OCI-LY7 (cell line): ENCODE data around the gene GYS2.

Source experiments
- CTCF ChIP-seq: fragments of 200-600 bp; sonication (generic); conservative IDR thresholded peaks from 2 replicates; pipeline ENCODE4 v1.5.1; 2014; ENCODE audit warnings: mild to moderate bottlenecking, antibody characterized with exemption, low read length, moderate library complexity, mixed read lengths
- EZH2phosphoT487 ChIP-seq: fragments of 200-600 bp; sonication (generic); IDR thresholded peaks from 2 replicates; pipeline ENCODE4 v1.6.1; 2018; ENCODE audit warnings: low read depth, borderline replicate concordance, mild to moderate bottlenecking, mixed run types, antibody characterized with exemption, low read length, moderate library complexity, mixed read lengths

- no peak for TF ChIP-seq CTCF
- TF ChIP-seq EZH2phosphoT487 = no peak
These were observed 4.5 kb downstream of the GYS2 start for GRCh38 chr12:21600196-21600595.
